IPS DF 4.7 (cell line): ENCODE data around the gene BRAT1.
"Not testable (repeated sequence)": the region's sequence is repeated elsewhere in the genome, so short reads cannot be mapped to it uniquely, and the experiment has no call there.

Experiments used
- DNase-seq: peaks from one replicate; pipeline ENCODE4 v3.0.0-alpha.2; 2013; ENCODE audit warnings: low spot score; ENCODE audit errors: extremely low read depth

The BRAT1 gene

DNA sequence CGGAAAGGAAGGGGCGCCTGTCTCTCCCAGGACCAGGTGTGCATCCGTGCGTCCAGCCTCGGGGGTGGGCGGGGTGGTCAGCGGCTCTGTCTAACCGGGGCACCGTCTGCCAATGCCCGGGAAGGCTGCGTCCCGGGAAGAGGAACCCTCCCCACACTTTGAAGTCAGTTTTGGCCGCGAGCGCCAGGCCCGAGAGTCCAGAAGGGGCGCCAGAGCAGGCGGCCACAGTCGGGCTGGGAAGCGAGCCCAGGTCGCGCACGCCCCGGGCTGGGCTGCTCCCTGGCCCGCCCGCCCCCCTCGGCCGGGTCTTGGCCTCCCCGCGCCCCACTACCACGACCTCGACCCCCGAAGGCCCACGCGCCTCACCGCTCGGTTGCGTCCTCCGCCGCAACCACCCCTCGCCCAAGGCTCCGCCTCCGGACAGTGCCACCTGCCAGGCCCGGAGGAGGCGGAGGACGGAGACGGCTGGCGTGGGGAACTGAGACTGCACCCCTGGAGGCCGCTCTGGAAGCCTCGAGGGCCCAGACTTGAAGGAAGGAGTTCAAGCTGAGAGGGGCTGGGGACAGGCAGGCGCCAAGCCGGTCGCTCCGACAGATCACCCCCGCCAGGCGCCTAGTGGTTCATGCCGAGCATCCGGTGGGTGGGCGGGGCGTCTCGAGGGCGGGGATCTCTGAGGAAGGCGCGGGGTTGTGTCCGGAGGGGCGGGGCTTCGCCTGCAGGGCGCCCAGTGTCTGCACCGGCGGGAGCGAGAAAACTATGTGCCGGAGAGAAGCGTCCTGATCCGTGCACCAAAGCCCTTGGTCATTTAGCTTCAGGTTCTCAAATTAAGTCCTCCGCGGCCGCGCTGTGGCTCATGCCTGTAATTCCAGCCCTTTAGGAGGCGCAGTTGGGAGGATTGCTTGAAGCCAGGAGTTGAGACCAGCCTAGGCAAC is at the start of gene BRAT1:
Gene BRAT1 (minus strand): TSS at position 404 of the 932 bp plus-strand sequence. CDS start 1,093 bp downstream, outside the sequence.
- DNase-seq = peak; percentile 85

DNA sequence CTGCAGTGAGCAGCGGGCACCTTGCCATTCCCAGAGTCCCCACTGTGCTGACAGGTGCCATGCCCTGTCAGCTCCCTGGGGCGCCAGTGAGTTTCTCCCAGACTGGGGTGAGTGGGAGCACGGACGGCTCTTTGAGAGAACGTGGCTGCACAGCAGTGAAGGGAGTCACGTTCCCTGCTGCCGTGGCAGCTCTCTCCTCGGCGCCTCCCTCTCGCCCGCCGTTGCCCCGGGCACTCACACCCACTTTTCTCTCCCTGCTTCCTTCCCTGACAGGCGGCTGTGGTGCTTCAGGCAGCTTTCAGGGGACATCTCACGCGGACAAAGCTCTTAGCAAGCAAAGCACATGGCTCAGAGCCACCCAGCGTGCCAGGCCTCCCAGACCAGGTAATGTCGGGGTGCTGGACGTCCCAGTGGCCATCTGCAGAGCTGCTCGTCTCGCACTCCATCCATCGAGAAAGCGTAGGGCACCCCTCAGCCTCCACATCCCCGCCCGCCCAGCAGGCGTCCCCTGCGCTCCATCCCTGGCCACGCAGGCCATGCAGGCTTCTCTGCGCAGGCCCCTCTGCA is 49.4 kb upstream of the BRAT1 start:
- no peak for DNase-seq

DNA sequence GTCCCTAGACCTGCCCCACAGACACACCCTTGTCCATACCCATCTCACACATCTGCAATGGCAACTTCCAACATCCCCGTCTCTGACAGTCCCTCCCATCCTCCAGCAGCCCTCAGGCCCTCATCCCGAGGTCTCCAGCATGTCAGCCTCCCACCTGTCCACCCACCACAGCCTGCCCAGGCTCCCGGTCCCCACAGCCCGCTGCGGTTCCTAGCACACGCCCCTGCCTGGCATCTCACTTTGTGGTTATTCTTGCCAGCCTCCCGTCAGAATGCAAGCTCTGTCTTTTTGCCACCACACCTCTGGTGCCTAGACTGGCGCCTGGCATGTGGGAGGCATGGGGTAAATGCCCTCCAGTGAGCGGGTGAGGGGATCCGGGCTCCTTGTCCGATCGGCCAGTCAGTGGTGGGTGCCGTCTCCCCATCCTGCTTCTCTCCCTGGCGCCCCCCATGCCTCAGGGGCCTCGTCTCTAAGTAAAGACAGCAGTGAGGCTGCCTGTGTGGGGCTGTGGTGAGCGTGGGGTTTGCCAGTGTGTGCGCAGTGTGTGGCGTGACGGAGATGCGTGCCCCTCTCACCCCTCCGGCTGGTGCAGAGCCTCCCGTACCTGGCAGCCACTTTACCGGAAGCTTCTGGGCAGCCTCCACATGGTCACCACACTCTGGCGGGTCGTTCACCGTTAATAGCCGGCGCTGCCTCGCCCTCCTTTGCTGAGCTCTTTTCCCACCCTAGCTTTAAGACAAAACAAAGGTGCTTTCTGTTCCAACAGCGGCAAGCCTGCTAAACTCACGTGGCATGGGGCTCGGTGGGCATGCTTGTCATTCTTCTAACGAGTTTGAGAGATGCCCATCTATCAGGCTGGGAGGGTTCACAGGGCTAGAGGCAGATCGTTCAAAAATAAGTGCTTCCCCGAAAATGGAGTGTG is 48.0 kb upstream of the BRAT1 start:
- no peak for DNase-seq

- DNase-seq = no peak
Measured at GRCh38 chr7:2602406-2603043, 47.2 kb upstream of the BRAT1 start.

- DNase-seq = no peak
Measured at GRCh38 chr7:2601907-2602306, 46.6 kb upstream of the BRAT1 start.

DNA sequence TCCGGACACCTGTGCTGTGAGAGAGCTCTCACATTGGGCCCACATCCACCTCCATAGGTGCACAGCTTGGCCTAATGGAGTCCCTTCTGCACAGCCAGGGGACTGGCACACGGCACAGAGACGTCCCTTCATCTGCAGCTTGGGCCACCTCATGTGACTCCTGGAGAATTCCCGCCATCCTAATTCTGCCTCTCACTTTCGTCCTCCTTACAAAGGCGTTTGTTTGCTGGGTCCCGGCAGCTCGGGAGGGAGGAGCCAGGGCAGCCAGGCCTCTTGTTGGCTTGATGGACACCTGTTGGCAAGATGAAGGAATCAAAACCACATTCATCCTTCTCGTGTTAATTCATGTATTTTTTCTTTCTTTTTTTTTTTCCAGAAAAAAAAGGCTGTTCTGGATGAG is 45.7 kb upstream of the BRAT1 start:
- no peak for DNase-seq

DNA sequence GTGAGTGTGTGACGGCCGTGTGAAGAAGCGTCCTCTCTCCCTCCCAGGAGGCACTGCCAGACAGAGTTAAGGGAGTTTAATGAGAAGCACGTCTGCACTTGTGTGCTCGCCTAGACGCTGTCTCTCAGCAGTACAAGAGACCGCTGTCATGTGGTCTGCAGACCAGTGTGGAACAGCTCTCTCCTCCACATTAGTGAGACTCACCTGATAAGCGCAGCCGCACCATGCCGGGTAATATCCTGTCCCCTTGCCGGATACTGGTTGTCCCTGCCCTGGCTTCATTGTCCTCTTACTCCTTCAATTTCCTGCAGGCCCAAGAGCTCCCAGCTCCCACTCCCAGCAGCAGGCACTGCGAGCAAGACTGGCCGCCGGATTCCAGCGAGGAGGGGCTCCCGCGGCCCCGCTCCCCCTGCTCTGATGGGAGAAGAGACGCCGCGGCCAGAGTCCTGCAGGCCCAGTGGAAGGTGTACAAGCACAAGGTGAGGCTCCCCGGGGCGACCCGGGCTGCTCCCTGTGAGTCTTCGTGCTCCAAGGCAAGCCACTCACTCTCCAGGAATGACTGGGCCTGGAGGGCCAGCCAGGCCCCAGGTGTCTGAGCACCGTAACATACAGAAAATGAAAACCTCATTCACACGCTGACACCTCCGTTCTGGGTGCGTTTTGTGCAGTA is 43.0 kb upstream of the BRAT1 start:
- DNase-seq = no peak

GRCh38 chr7:2597273-2597640 is 41.9 kb upstream of the BRAT1 start:
- no peak for DNase-seq

GRCh38 chr7:2596464-2597272 is 41.3 kb upstream of the BRAT1 start:
- no peak for DNase-seq

DNA sequence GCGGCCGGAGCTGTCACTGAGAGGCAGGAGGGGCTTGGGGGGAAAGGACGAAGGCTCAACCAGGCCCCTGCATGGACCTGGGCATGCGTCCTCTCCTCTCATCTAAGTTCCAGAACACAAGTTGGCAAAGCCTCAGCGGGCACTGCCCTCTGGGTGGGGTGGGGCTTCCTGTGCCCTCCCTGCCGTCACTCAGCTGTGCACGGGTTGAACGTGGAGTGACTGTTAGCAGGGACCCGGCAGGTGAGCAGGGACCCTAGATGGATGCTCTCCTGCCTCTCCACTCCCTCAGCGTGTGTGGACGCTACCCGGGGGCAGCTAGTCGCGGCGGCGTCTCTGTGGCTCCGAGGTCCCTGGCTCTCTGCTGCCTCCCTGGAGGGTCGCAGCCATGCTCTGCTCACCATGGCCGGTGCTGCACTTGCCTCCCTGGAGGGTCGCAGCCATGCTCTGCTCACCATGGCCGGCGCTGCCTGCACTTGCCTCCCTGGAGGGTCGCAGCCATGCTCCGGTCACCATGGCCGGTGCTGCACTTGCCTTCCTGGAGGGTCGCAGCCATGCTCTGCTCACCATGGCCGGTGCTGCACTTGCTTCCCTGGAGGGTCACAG is 40.0 kb upstream of the BRAT1 start:
- DNase-seq = no peak

- no peak for DNase-seq
Measured at GRCh38 chr7:2594599-2594998, 39.3 kb upstream of the BRAT1 start.

- DNase-seq = no peak
Measured at GRCh38 chr7:2593036-2593727, 37.9 kb upstream of the BRAT1 start.

GRCh38 chr7:2592375-2592865 is 37.1 kb upstream of the BRAT1 start:
- DNase-seq = no peak

- not testable (repeated sequence) for DNase-seq
Measured at GRCh38 chr7:2589941-2590340, 34.6 kb upstream of the BRAT1 start.

- no peak for DNase-seq
Measured at GRCh38 chr7:2589341-2589740, 34.0 kb upstream of the BRAT1 start.

DNA sequence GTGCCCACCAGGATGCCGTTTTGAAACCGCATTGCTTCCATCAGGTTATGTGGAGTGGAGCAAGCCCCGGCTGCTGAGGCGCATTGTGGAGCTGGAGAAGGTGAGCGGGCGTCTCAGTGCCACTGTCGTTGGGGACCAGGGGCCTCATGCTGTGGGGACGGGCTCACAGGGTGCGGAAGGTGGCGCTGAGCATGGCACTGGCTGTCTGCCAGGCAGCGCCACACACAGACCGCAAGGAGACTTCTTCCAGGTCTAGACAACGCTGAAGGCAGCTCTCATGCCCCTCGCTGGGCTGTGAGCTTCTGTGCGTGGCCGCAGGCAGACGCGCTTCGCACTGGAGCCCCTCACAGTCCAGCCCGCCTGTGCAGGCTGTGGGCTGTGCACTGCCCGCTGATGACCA is 32.5 kb upstream of the BRAT1 start:
- no peak for DNase-seq

GRCh38 chr7:2587134-2587533 is 31.8 kb upstream of the BRAT1 start:
- no peak for DNase-seq

DNA sequence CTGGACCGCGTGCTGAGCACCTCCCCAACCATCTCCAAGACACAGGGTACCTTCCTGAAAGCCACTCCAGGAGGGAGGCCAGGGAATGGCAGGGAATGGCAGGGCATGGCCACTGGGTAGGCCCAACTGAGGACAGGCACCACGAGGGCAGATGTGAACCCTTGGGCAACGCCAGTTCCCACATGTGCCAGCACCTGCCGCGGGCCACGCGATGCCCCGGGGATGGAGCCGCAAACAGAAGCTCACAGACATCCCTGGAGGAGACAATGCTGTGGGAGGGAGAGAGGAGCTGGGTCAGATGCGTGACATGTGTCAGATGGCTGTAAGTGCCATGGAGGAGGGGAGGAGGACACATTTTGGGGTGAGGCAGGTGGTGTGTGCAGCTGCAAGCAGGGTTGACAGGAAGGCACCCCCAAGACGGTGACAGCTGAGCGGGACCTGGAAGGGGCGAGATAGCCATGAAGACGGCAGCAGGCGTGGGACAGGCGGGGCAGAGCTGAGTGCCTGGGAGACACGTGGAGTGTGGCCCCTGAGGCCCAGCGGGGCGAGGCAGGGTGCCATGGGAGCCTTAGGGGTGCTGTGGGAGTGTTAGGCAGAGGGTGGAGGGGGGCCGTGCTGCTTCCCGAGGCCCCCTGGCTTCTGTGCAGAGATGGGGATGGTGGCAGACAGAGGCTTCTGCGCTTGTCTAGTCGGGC is 31.1 kb upstream of the BRAT1 start:
- DNase-seq = no peak
